Activated CD4-positive, alpha-beta T cell treated with anti-CD3 and anti-CD28 coated beads, Interleukin-2, amount 10 ng/mL, durations not matched to agents 7 days and 5 days (primary cell): ENCODE results near the gene SNAI1. TPM values are rescaled to one million over a fixed set of nuclear protein-coding genes. Genes with fewer than 3 reads are reported as not detected.

Experiments
- CTCF ChIA-PET: fragments of 350-600 bp; sonication (Branson Sonifier 250); formaldehyde crosslinking; loops from one replicate; lab custom pipeline; 2021; ENCODE audit warnings: antibody characterized with exemption; lab: Charles Lee
- POLR2A ChIA-PET: fragments of 350-600 bp; sonication (Branson Sonifier 250); formaldehyde crosslinking; loops from one replicate; lab custom pipeline; 2021; ENCODE audit warnings: antibody characterized with exemption; lab: Charles Lee
- DNase-seq: peaks from one replicate; pipeline ENCODE4 v3.0.0-alpha.2; 2020
- H3K27ac Mint-ChIP-seq: one replicate; pipeline ENCODE4 v1.8.0; 2021; ENCODE audit warnings: mild to moderate bottlenecking, moderate library complexity, mixed read lengths
- H3K27me3 Mint-ChIP-seq: one replicate; pipeline ENCODE4 v1.8.0; 2021; ENCODE audit warnings: mixed read lengths
- H3K36me3 Mint-ChIP-seq: one replicate; pipeline ENCODE4 v1.8.0; 2021; ENCODE audit warnings: low read depth, mixed read lengths
- H3K4me1 Mint-ChIP-seq: one replicate; pipeline ENCODE4 v1.8.0; 2021; ENCODE audit warnings: mixed read lengths
- H3K4me3 Mint-ChIP-seq: one replicate; pipeline ENCODE4 v1.8.0; 2021; ENCODE audit warnings: mild to moderate bottlenecking, moderate library complexity, mixed read lengths
- H3K9me3 Mint-ChIP-seq: one replicate; pipeline ENCODE4 v1.8.0; 2021; ENCODE audit warnings: mixed read lengths
- total RNA-seq, 2 experiments: library from RNA; stranded (reverse); gene quantifications; one replicate each; pipeline ENCODE4 v1.2.3, GENCODE V29; 2021

Gene SNAI1
- total RNA-seq, 2 experiments from 2014 or later, result 0.15 TPM; not detected in 1

DNA sequence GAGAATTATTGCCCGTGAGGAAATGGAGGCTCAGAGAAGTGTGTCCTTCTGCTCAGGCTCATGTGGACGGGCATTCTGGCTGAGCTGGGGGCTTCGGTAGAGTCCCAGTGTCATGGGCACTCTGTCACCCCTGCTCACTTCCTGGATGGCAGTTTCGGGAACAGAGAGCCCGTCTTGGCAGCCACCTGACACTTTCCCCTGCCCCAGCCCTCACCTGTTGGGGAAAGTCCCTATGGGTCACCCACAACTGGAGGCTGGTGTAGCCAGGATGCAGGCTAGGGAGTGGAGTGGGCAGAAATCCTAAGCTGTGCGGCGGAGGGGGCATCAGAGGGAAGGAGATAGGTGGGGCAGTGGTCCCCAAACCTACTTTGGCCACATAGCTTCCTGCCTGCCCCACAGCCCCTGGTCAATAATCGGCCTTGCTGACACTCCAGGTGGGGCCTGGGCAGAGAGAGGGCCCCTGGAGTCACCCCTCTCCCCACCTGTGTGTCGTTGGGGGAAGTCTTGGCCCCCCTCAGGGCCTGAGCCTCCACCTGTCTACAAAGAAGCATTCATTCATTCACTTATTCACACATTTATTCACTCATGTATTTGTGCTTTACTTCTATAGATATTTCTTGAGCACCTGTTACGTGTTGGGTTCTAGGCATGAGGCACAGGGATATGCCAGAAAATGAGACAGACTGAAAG, 40.5 kb downstream of the SNAI1 start:
- H3K27me3 Mint-ChIP-seq, result no peaks in the 10 kb centered on the region
- no peak for DNase-seq
- H3K4me1 Mint-ChIP-seq, result peaks cover 7% of the 10 kb centered on the region
- H3K4me3 Mint-ChIP-seq, result no peak overlapping the region
- H3K9me3 Mint-ChIP-seq, result no peaks in the 10 kb centered on the region
- ChIA-PET CTCF (interaction anchor here (0.6 to 1.3 kb wide), 4 partner anchors 24 to 496 kb away, joined by 4 to 6 read pairs (median 6); no protein-coding TSS in a partner anchor), POLR2A (no interaction called here)
- H3K36me3 Mint-ChIP-seq, result no peaks in the 10 kb centered on the region
- H3K27ac Mint-ChIP-seq, result no peak overlapping the region

DNA sequence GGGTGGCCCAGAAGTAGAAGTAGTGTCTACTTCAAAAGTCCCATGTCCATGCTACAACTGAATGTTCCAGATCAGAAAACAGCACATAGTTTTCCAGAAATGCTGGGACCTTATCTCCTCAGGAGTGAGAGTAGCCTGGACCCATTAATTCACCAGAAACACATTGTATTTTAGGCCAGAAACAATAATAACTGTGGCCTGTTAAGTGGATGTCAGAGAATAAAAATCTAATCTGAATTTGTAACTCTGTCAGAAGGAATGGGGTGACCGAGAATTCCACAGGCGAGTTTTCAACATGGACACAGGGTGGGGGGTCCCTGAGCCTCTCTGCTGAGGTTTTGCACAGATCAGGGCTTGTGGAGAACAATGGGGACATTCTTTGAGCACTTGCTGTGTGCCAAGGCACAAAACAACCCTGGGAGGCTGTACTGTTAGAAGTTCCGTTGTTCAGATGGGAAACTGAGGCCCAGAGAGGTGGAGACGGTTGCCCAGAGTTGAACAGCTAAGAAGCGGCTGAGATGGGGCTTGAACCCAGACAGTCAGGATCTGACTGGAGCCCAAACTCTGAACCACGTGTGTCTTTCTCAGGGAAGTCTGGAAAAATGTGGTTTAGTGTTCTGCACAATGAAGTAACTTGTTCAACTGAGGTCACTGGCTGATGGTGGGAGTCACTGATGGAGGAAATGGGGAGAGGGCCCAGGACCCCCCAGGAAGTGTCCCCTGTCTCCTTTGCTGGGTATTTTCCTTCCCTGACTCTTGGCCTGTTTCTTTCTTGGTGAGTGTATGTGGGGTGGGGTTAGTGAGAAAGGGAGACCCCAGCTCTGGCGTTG, 44.2 kb downstream of the SNAI1 start:
- ChIA-PET POLR2A (no interaction called here), CTCF (no interaction called here)
- Mint-ChIP-seq H3K27ac (no peak overlapping the region), H3K4me1 (no peaks in the 10 kb centered on the region), H3K4me3 (no peak overlapping the region), H3K27me3 (no peaks in the 10 kb centered on the region), H3K9me3 (no peaks in the 10 kb centered on the region), H3K36me3 (no peaks in the 10 kb centered on the region)
- DNase-seq, result no peak

GRCh38 chr20:50027611-50028105, 44.9 kb downstream of the SNAI1 start:
- POLR2A ChIA-PET, result no interaction called here
- H3K27ac Mint-ChIP-seq, result no peak overlapping the region
- no peaks in the 10 kb centered on the region for H3K27me3 Mint-ChIP-seq
- H3K4me3 Mint-ChIP-seq, result no peak overlapping the region
- no peaks in the 10 kb centered on the region for H3K4me1 Mint-ChIP-seq
- H3K9me3 Mint-ChIP-seq, result no peaks in the 10 kb centered on the region
- no peak for DNase-seq
- no peaks in the 10 kb centered on the region for H3K36me3 Mint-ChIP-seq
- CTCF ChIA-PET, result no interaction called here

- POLR2A ChIA-PET, result no interaction called here
- CTCF ChIA-PET, result interaction anchor here (1.6 kb wide), 1 partner anchor 9 kb away, joined by 3 read pairs; no protein-coding TSS in a partner anchor
- Mint-ChIP-seq H3K27ac (no peak overlapping the region), H3K4me1 (no peaks in the 10 kb centered on the region), H3K27me3 (no peaks in the 10 kb centered on the region), H3K9me3 (no peaks in the 10 kb centered on the region), H3K36me3 (no peaks in the 10 kb centered on the region), H3K4me3 (no peak overlapping the region)
- no peak for DNase-seq
Observed at GRCh38 chr20:50029083-50029696, 46.4 kb downstream of the SNAI1 start.

DNA sequence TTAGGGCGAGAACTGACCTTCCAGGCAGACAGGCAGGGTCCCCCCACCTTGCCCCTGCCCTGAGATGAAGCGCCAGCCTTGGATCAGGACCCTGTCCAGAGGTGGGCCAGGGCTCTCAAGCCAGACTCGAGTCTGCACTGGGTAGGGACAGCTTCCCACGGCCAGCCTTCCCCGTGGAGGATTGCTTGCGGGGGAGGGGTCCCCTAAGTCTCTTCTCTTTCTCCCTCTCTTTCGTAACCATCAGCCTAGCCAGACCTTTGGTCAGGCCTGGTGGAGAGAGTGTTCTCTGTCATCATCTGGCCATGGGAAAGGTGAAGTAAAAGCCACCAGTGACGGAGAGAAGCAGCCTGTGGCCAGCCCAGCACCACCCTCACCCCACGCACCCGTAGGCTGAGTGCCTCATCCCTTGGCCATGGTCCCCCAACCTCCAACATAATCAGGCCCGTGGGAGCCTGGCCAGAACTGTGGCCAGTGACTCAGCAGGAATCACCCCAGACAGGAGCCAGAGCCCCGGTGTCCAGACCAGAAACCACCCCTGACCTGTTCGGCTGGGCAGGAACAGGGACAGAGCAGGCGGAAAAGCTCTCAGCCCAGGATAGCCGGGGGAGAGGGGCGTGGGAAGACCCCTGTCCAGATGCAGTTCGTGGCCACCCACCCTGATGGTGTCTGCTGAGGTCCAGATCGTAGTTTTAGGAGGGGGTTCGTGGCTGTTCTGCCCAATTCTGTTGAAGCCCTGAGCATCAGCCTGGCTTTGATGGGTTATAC, 47.1 kb downstream of the SNAI1 start:
- Mint-ChIP-seq H3K4me1 (no peaks in the 10 kb centered on the region), H3K9me3 (no peaks in the 10 kb centered on the region), H3K27ac (no peak overlapping the region), H3K27me3 (no peaks in the 10 kb centered on the region), H3K4me3 (no peak overlapping the region), H3K36me3 (no peaks in the 10 kb centered on the region)
- no peak for DNase-seq
- POLR2A ChIA-PET, result no interaction called here
- CTCF ChIA-PET, result interaction anchor here (1.6 kb wide), 1 partner anchor 10 kb away, joined by 3 read pairs; no protein-coding TSS in a partner anchor

DNA sequence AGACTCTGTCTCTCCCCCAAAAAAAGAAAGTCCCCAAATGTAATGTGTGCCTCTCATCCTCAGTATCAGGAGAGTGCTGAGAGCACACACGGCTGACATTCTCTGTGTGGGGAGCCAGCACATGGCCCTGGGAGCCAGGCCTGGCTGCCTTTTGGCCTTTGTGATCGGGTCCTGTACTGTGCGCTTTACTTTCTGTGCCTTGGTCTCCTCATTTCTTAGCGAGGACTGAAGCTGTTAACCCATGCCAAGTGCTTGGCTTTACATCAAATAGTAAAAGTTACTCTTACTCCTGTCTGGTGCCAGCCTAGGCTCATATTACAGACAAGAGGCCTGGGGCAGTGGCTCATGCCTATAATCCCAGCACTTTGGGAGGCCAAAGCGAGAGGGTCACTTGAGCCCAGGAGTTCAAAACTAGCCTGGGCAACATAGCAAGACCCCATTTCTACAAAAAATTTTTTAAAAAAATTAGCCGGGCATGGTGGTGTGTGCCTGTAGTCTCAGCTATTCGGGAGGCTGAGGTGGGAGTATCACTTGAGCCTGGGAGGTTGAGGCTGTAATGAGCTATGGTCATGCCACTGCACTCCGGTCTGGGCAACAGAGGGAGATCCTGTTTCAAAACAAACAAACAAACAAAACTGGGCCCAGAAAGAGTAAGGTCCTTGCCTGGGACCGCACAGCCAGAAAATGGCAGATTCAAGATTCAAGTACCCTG, 50.3 kb downstream of the SNAI1 start:
- H3K4me1 Mint-ChIP-seq, result no peaks in the 10 kb centered on the region
- H3K27me3 Mint-ChIP-seq, result no peaks in the 10 kb centered on the region
- no peaks in the 10 kb centered on the region for H3K36me3 Mint-ChIP-seq
- no peak overlapping the region for H3K27ac Mint-ChIP-seq
- POLR2A ChIA-PET, result no interaction called here
- H3K9me3 Mint-ChIP-seq, result no peaks in the 10 kb centered on the region
- CTCF ChIA-PET, result no interaction called here
- no peak for DNase-seq
- H3K4me3 Mint-ChIP-seq, result no peak overlapping the region

- Mint-ChIP-seq H3K36me3 (no peaks in the 10 kb centered on the region), H3K4me1 (no peaks in the 10 kb centered on the region), H3K27me3 (no peaks in the 10 kb centered on the region), H3K9me3 (no peaks in the 10 kb centered on the region), H3K4me3 (no peak overlapping the region), H3K27ac (no peak overlapping the region)
- CTCF ChIA-PET, result interaction anchor here (0.8 kb wide), 1 partner anchor 37 kb away, joined by 3 read pairs; no protein-coding TSS in a partner anchor
- no peak for DNase-seq
- POLR2A ChIA-PET, result no interaction called here
Observed at GRCh38 chr20:50034567-50035180, 51.9 kb downstream of the SNAI1 start.

DNA sequence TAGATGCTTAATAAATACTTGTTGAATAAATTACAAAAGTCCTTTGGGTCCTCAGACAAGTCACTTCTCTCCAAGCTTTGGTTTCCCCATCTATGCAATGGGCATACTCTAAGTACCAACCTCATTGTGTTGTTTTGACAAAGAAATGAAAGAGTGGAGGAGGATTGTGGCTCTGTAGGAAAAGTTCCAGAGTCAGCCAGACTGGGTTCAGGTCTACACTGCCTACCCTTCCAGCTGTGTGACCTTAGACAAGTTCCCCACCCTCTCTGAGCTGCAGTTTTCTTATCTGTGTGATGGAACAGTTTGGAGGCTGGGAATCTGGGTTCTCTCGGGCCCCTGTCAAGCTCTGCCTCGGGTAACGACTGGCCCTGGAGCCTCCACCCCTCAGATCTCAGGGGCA, 53.9 kb downstream of the SNAI1 start:
- H3K36me3 Mint-ChIP-seq, result no peaks in the 10 kb centered on the region
- POLR2A ChIA-PET, result no interaction called here

GRCh38 chr20:50037123-50037522, 54.3 kb downstream of the SNAI1 start:
- ChIA-PET POLR2A (no interaction called here), CTCF (interaction anchor here (1.1 to 2.0 kb wide), 3 partner anchors 9 to 35 kb away, joined by 3 to 6 read pairs (median 6); no protein-coding TSS in a partner anchor)
- Mint-ChIP-seq H3K9me3 (no peaks in the 10 kb centered on the region), H3K4me3 (no peak overlapping the region), H3K27me3 (no peaks in the 10 kb centered on the region), H3K36me3 (no peaks in the 10 kb centered on the region), H3K27ac (no peak overlapping the region), H3K4me1 (peaks cover 3% of the 10 kb centered on the region)
- no peak for DNase-seq

More for the DNA sequence above, 53.9 kb downstream of the SNAI1 start:
- H3K4me3 Mint-ChIP-seq, result no peak overlapping the region
- peaks cover 3% of the 10 kb centered on the region for H3K4me1 Mint-ChIP-seq
- CTCF ChIA-PET, result interaction anchor here (1.1 to 2.0 kb wide), 4 partner anchors 10 to 35 kb away, joined by 3 to 6 read pairs (median 4); no protein-coding TSS in a partner anchor
- no peak overlapping the region for H3K27ac Mint-ChIP-seq
- H3K27me3 Mint-ChIP-seq, result no peaks in the 10 kb centered on the region
- H3K9me3 Mint-ChIP-seq, result no peaks in the 10 kb centered on the region
- DNase-seq, result no peak

GRCh38 chr20:50037575-50037974, 54.8 kb downstream of the SNAI1 start:
- peaks cover 3% of the 10 kb centered on the region for H3K4me1 Mint-ChIP-seq
- H3K36me3 Mint-ChIP-seq, result no peaks in the 10 kb centered on the region
- H3K27ac Mint-ChIP-seq, result no peak overlapping the region
- POLR2A ChIA-PET, result no interaction called here
- no peaks in the 10 kb centered on the region for H3K27me3 Mint-ChIP-seq
- CTCF ChIA-PET, result interaction anchor here (1.1 to 2.0 kb wide), 3 partner anchors 9 to 35 kb away, joined by 3 to 6 read pairs (median 6); no protein-coding TSS in a partner anchor
- DNase-seq, result no peak
- H3K9me3 Mint-ChIP-seq, result no peaks in the 10 kb centered on the region
- H3K4me3 Mint-ChIP-seq, result no peak overlapping the region

GRCh38 chr20:50038169-50038568, 55.4 kb downstream of the SNAI1 start:
- Mint-ChIP-seq H3K4me1 (peaks cover 3% of the 10 kb centered on the region), H3K27ac (no peak overlapping the region), H3K36me3 (no peaks in the 10 kb centered on the region), H3K4me3 (no peak overlapping the region), H3K27me3 (no peaks in the 10 kb centered on the region), H3K9me3 (no peaks in the 10 kb centered on the region)
- DNase-seq, result no peak
- ChIA-PET POLR2A (no interaction called here), CTCF (interaction anchor here (2.0 kb wide), 1 partner anchor 33 kb away, joined by 6 read pairs; no protein-coding TSS in a partner anchor)
